Mesendoderm (in vitro differentiated cells): Measurements from ENCODE around the gene MRAS.
A peak's percentile ranks its signal among the peaks of the same experiment; 100 is the strongest.

Source experiments
- DNase-seq: peaks from one replicate; pipeline ENCODE4 v3.0.0; 2013
- H2AK5ac ChIP-seq: 2 replicates; pipeline ENCODE4 v1.6.1; 2013; ENCODE audit warnings: low read length, inconsistent platforms
- H2BK120ac ChIP-seq: 2 replicates; pipeline ENCODE4 v1.6.1; 2013; ENCODE audit warnings: low read depth, mild to moderate bottlenecking, low read length, moderate library complexity, mixed read lengths
- H2BK15ac ChIP-seq: replicated peaks from 2 replicates; pipeline ENCODE4 v1.6.1; 2013; ENCODE audit warnings: low read depth, mild to moderate bottlenecking, moderate library complexity
- H2BK5ac ChIP-seq: 2 replicates; pipeline ENCODE4 v1.6.1; 2013; ENCODE audit warnings: low read length, inconsistent platforms
- H3K18ac ChIP-seq: 2 replicates; pipeline ENCODE4 v1.6.1; 2013; ENCODE audit warnings: mild to moderate bottlenecking, low read length, mixed read lengths
- H3K23ac ChIP-seq: one replicate; pipeline ENCODE4 v1.6.1; 2013; ENCODE audit warnings: low read length
- H3K27ac ChIP-seq: 2 replicates; pipeline ENCODE4 v1.5.1; 2013; ENCODE audit warnings: low read depth, mild to moderate bottlenecking, inconsistent platforms, low read length, moderate library complexity
- H3K27me3 ChIP-seq: 2 replicates; pipeline ENCODE4 v1.6.1; 2013; ENCODE audit warnings: low read length, control low read depth, mild to moderate bottlenecking, inconsistent platforms; ENCODE audit not compliant: insufficient read depth, poor library complexity
- H3K36me3 ChIP-seq: 2 replicates; pipeline ENCODE4 v1.6.1; 2013; ENCODE audit warnings: low read length, inconsistent platforms; ENCODE audit not compliant: control insufficient read depth, insufficient read depth
- H3K4ac ChIP-seq: one replicate; pipeline ENCODE4 v1.6.1; 2013; ENCODE audit warnings: low read depth, mild to moderate bottlenecking, low read length, moderate library complexity
- H3K4me1 ChIP-seq: 2 replicates; pipeline ENCODE4 v1.6.1; 2013; ENCODE audit warnings: low read depth, low read length, inconsistent platforms; ENCODE audit not compliant: control insufficient read depth
- H3K4me2 ChIP-seq: 2 replicates; pipeline ENCODE4 v1.6.1; 2013; ENCODE audit warnings: low read length
- H3K4me3 ChIP-seq: 2 replicates; pipeline ENCODE4 v1.5.1; 2013; ENCODE audit warnings: mild to moderate bottlenecking, low read length
- H3K56ac ChIP-seq: one replicate; pipeline ENCODE4 v1.6.1; 2013; ENCODE audit warnings: low read length
- H3K79me1 ChIP-seq: 2 replicates; pipeline ENCODE4 v1.6.1; 2013; ENCODE audit warnings: low read length, inconsistent platforms
- H3K79me2 ChIP-seq: 2 replicates; pipeline ENCODE4 v1.6.1; 2013; ENCODE audit warnings: mild to moderate bottlenecking, low read length; ENCODE audit not compliant: control insufficient read depth, insufficient read depth
- H3K9ac ChIP-seq: 2 replicates; pipeline ENCODE4 v1.6.1; 2013; ENCODE audit warnings: low read length, inconsistent platforms
- H4K5ac ChIP-seq: one replicate; pipeline ENCODE4 v1.6.1; 2013; ENCODE audit warnings: low read length
- H4K8ac ChIP-seq: one replicate; pipeline ENCODE4 v1.6.1; 2013; ENCODE audit warnings: low read depth, mild to moderate bottlenecking, control low read depth, low read length, moderate library complexity
- WGBS: extraction: QIAGEN DNeasy Blood & Tissue Kit; methylation state at CpG from one replicate; pipeline ENCODE4 v1.1.7; 2013; ENCODE audit warnings: low lambda C conversion rate, missing lambda C conversion rate; ENCODE audit not compliant: insufficient coverage; ENCODE audit errors: extremely low coverage; 5-methylcytosine and 5-hydroxymethylcytosine counted together

The MRAS gene

DNA sequence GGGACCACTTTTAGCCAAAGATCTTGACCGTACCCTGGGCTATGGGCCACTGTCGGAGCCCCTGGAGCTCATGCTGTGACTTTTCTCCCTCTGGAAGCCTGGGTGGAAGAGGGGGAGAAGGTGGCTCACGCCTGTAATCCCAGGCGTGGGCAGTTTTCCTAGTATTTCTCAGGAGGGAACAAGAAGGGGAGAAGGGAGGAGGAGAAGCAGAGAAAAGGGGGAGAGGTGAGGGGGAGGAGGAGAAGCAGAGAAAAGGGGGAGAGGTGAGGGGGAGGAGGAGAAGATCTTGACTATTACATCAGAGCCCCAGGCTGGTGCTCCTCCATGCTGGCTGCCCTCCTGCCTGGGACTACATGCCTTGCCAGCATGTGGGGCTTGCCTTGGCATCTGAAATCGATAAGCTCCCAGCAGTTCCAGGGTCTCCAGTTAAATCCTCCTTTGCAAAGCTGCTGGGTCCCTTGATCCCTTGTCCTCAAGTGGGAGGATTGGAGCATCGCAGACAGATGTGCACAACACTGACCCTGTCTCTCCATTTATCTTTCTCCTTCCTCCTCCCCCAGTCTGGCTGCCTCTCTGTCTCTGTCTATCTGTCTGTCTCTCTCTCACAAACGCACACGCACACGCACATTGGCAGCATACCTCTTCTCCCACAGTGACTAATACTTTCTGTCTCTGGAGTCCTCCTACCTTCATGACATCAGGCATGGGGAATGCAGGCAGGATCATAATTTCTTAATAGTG lies 41.6 kb downstream of the MRAS start:
- no peak overlapping the region for H3K56ac ChIP-seq
- no CpG with 5 or more reads among the region's 9 CpGs for WGBS
- H3K4me1 ChIP-seq, result no peaks in the 10 kb centered on the region
- no peak overlapping the region for H2BK15ac ChIP-seq
- H3K23ac ChIP-seq, result no peak overlapping the region
- no peak overlapping the region for H3K4ac ChIP-seq
- H3K18ac ChIP-seq, result no peak overlapping the region
- no peaks in the 10 kb centered on the region for H3K79me2 ChIP-seq
- H3K9ac ChIP-seq, result no peak overlapping the region
- DNase-seq, result peak; percentile 86
- H3K36me3 ChIP-seq, result no peaks in the 10 kb centered on the region
- H2BK120ac ChIP-seq, result no peak overlapping the region
- H4K5ac ChIP-seq, result no peak overlapping the region
- no peak overlapping the region for H2AK5ac ChIP-seq
- H3K27ac ChIP-seq, result no peak overlapping the region
- H3K4me2 ChIP-seq, result no peak overlapping the region
- no peaks in the 10 kb centered on the region for H3K27me3 ChIP-seq
- H2BK5ac ChIP-seq, result no peak overlapping the region
- H4K8ac ChIP-seq, result no peak overlapping the region
- no peaks in the 10 kb centered on the region for H3K79me1 ChIP-seq
- H3K4me3 ChIP-seq, result no peak overlapping the region

DNA sequence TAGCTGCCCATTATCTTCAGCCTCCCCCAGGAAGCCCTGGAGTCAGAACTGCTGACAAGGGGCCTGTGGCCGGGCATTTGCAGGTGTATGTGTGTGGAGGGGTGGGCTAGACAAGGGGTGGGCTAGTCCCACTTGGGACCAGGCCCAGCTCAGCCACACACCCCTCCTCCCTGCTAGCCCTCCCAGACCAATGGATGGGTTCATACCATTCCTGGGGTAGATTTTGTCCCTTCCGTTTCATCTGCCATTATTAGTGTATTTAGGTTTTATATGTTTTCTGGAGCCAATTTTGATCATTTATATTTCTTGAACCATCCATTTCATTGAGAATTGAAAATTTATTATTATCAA lies 42.2 kb downstream of the MRAS start:
- Histone ChIP-seq H3K18ac (no peak overlapping the region), H2BK120ac (no peak overlapping the region), H3K27ac (no peak overlapping the region), H3K79me1 (no peaks in the 10 kb centered on the region), H3K56ac (no peak overlapping the region), H3K9ac (no peak overlapping the region), H3K4ac (no peak overlapping the region), H4K5ac (no peak overlapping the region), H3K36me3 (no peaks in the 10 kb centered on the region), H3K4me3 (no peak overlapping the region), H2BK15ac (no peak overlapping the region), H3K79me2 (no peaks in the 10 kb centered on the region), H4K8ac (no peak overlapping the region), H3K23ac (no peak overlapping the region), H3K4me1 (no peaks in the 10 kb centered on the region), H2BK5ac (no peak overlapping the region), H3K27me3 (no peaks in the 10 kb centered on the region), H2AK5ac (no peak overlapping the region), H3K4me2 (no peak overlapping the region)
- DNase-seq, result no peak
- WGBS, result no CpG with 5 or more reads among the region's 2 CpGs

DNA sequence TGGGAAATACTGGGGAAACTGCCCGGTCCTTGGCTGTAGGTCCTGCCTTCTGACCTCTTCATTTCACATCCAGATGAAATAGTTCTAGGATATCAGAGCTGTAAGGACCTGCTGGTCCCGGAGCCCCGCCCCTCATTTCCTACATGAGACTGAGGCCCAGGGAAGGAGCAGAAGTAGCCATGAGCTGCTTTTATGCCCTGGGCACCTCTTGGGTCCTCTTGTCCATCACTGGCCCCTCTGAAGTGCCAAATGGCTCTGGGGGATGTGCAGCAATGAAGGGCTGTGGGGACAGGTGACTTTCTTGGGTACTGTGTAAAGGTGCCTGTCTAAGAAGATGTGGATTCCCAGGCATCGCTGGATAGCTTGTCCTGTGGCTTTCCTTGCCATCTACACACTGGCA lies 45.8 kb downstream of the MRAS start:
- no peak overlapping the region for H2BK120ac ChIP-seq
- no peak overlapping the region for H4K8ac ChIP-seq
- DNase-seq, result no peak
- no peaks in the 10 kb centered on the region for H3K79me2 ChIP-seq
- H3K9ac ChIP-seq, result no peak overlapping the region
- no peaks in the 10 kb centered on the region for H3K79me1 ChIP-seq
- H3K4ac ChIP-seq, result no peak overlapping the region
- no peak overlapping the region for H3K4me2 ChIP-seq
- no peak overlapping the region for H3K56ac ChIP-seq
- H3K4me1 ChIP-seq, result peaks cover 5% of the 10 kb centered on the region
- no peak overlapping the region for H2AK5ac ChIP-seq
- no peak overlapping the region for H3K18ac ChIP-seq
- no peak overlapping the region for H3K4me3 ChIP-seq
- no peak overlapping the region for H2BK5ac ChIP-seq
- no peak overlapping the region for H2BK15ac ChIP-seq
- no peak overlapping the region for H4K5ac ChIP-seq
- H3K36me3 ChIP-seq, result no peaks in the 10 kb centered on the region
- H3K27ac ChIP-seq, result no peak overlapping the region
- no peak overlapping the region for H3K23ac ChIP-seq
- no CpG with 5 or more reads among the region's 4 CpGs for WGBS
- no peaks in the 10 kb centered on the region for H3K27me3 ChIP-seq

GRCh38 chr3:138394686-138395085 lies 46.3 kb downstream of the MRAS start:
- no peak overlapping the region for H3K4ac ChIP-seq
- no peaks in the 10 kb centered on the region for H3K79me2 ChIP-seq
- no CpG with 5 or more reads among the region's 5 CpGs for WGBS
- H2BK5ac ChIP-seq, result no peak overlapping the region
- H3K27me3 ChIP-seq, result no peaks in the 10 kb centered on the region
- no peak overlapping the region for H2BK15ac ChIP-seq
- no peak overlapping the region for H3K27ac ChIP-seq
- no peak overlapping the region for H3K23ac ChIP-seq
- no peak overlapping the region for H3K4me3 ChIP-seq
- H4K8ac ChIP-seq, result no peak overlapping the region
- no peak overlapping the region for H2AK5ac ChIP-seq
- H3K18ac ChIP-seq, result no peak overlapping the region
- no peaks in the 10 kb centered on the region for H3K36me3 ChIP-seq
- H3K4me1 ChIP-seq, result peaks cover 5% of the 10 kb centered on the region
- no peaks in the 10 kb centered on the region for H3K79me1 ChIP-seq
- no peak overlapping the region for H2BK120ac ChIP-seq
- H3K9ac ChIP-seq, result no peak overlapping the region
- no peak for DNase-seq
- H3K4me2 ChIP-seq, result no peak overlapping the region
- no peak overlapping the region for H3K56ac ChIP-seq
- H4K5ac ChIP-seq, result no peak overlapping the region

DNA sequence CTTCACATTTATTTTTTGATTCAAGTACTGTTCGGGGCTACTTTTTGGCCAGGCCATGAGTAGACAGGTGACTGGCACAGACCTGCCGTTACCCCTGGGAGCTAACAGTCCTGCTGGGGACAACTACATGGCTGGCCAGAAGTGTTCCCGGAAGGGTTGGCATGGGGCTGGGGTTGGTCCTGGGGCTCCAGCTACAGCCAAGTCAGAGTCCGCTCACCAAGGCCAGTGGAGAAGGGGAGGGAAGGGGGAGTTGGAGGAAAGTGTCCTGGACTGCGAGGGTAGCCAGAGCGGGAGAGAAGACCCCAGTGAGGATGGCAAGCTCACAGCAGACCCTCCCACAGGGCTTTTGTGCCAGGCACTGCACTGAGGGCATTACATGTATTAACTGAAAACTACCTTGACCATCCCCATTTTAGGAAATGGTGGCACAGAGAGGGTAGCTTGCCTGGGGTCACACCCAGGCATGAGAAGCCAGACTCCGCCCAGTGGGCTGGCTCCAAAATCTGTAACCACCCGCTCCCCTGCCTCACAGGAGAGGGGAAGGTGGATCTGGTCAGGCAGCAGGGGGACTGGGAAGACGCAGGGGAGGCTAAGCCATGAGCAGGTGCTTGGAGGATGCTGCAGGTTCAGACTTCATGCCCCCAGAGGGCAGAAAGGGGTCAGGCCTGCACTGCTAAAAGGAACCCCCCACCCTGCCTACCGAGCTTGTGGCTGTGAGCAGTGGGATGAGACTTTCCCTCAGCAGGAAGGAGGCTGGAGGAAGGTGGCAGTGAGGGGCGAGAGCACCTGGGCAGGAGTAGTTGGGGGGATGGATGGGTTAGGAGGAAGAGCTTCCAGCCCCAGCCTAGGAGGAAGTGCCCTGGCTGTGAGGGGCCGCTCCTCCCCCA lies 47.7 kb downstream of the MRAS start:
- no peaks in the 10 kb centered on the region for H3K27me3 ChIP-seq
- WGBS, result no CpG with 5 or more reads among the region's 12 CpGs
- no peak overlapping the region for H3K27ac ChIP-seq
- no peak overlapping the region for H3K56ac ChIP-seq
- H3K4me2 ChIP-seq, result no peak overlapping the region
- H3K4me1 ChIP-seq, result peaks cover 5% of the 10 kb centered on the region
- no peaks in the 10 kb centered on the region for H3K36me3 ChIP-seq
- no peak overlapping the region for H4K5ac ChIP-seq
- no peak overlapping the region for H2AK5ac ChIP-seq
- H2BK5ac ChIP-seq, result no peak overlapping the region
- no peak overlapping the region for H3K23ac ChIP-seq
- H3K4me3 ChIP-seq, result no peak overlapping the region
- no peak for DNase-seq
- H3K79me2 ChIP-seq, result no peaks in the 10 kb centered on the region
- no peak overlapping the region for H4K8ac ChIP-seq
- no peaks in the 10 kb centered on the region for H3K79me1 ChIP-seq
- H3K9ac ChIP-seq, result no peak overlapping the region
- no peak overlapping the region for H3K18ac ChIP-seq
- H2BK120ac ChIP-seq, result no peak overlapping the region
- H2BK15ac ChIP-seq, result no peak overlapping the region
- no peak overlapping the region for H3K4ac ChIP-seq
